Neural progenitor cell (in vitro differentiated cells): ENCODE measurements around the gene CCDC179.

Experiments used
- CTCF ChIP-seq: fragments of 200-600 bp; sonication (generic); IDR thresholded peaks from 2 replicates; pipeline ENCODE4 v1.5.1; 2017; ENCODE audit warnings: antibody characterized with exemption, mild to moderate bottlenecking
- EZH2 ChIP-seq: fragments of 200-600 bp; sonication (generic); IDR thresholded peaks from 2 replicates; pipeline ENCODE4 v1.6.1; 2017; ENCODE audit warnings: antibody characterized with exemption, mild to moderate bottlenecking, moderate library complexity
- EZH2phosphoT487 ChIP-seq: fragments of 200-600 bp; sonication (generic); IDR thresholded peaks from 2 replicates; pipeline ENCODE4 v1.6.1; 2017; ENCODE audit warnings: antibody characterized with exemption

GRCh38 chr11:22798901-22799300 is 61.4 kb downstream of the CCDC179 start:
- TF ChIP-seq CTCF (no peak), EZH2 (no peak), EZH2phosphoT487 (no peak)
